Naive B cell (primary cell): ENCODE data around the gene ADORA2B. TPM values are rescaled to one million over a fixed set of nuclear protein-coding genes. Genes with fewer than 3 reads are reported as not detected.
"Not testable (repeated sequence)": the region's sequence is repeated elsewhere in the genome, so short reads cannot be mapped to it uniquely, and the experiment has no call there.

Experiments
- ATAC-seq, 2 donors: fragments of 150-1000 bp; cut with Tn5 transposase; 2 replicates each; pipeline ENCODE4 v1.10.0; 2021; ENCODE audit warnings: low read depth in 2 of 2, mild to moderate bottlenecking in 2 of 2, moderate library complexity in 2 of 2
- DNase-seq: peaks from one replicate; pipeline ENCODE4 v3.0.0; 2022
- H3K27ac Mint-ChIP-seq, 6 donors: one replicate each; pipeline ENCODE4 v1.8.0; 2020 to 2022; ENCODE audit warnings: mild to moderate bottlenecking in 6 of 6, mixed read lengths in 6 of 6, moderate library complexity in 5 of 6, inconsistent platforms in 2 of 6
- H3K27me3 Mint-ChIP-seq, 3 donors: one replicate each; pipeline ENCODE4 v1.8.0; 2021 to 2022; ENCODE audit warnings: mixed read lengths in 3 of 3, mild to moderate bottlenecking in 1 of 3
- H3K36me3 Mint-ChIP-seq, 2 donors: one replicate each; pipeline ENCODE4 v1.8.0; 2020 to 2022; ENCODE audit warnings: mixed read lengths in 2 of 2, inconsistent platforms in 1 of 2, mild to moderate bottlenecking in 1 of 2
- H3K4me1 Mint-ChIP-seq, 3 donors: one replicate each; pipeline ENCODE4 v1.8.0; 2020 to 2022; ENCODE audit warnings: mixed read lengths in 3 of 3, inconsistent platforms in 1 of 3, mild to moderate bottlenecking in 1 of 3, moderate library complexity in 1 of 3
- H3K4me3 Mint-ChIP-seq, 8 donors: one replicate each; pipeline ENCODE4 v1.8.0; 2020 to 2022; ENCODE audit warnings: mild to moderate bottlenecking in 8 of 8, mixed read lengths in 8 of 8, moderate library complexity in 8 of 8, inconsistent platforms in 2 of 8
- H3K9me3 Mint-ChIP-seq, 7 donors: one replicate each; pipeline ENCODE4 v1.8.0; 2020 to 2022; ENCODE audit warnings: mixed read lengths in 7 of 7, mild to moderate bottlenecking in 5 of 7, inconsistent platforms in 2 of 7, moderate library complexity in 1 of 7
- polyA plus RNA-seq, 6 donors: library from polyadenylated mRNA; unstranded; fragments of 300-500 nt; fragmentation: Illumina TruSeq; gene quantifications; one replicate each; pipeline ENCODE4 v1.2.3, GENCODE V29; 2021; ENCODE audit warnings: low read depth in 6 of 6

ADORA2B gene
- polyA plus RNA-seq, 6 donors from 2014 or later: 0.20 to 1.6 (median 0.99) TPM

DNA sequence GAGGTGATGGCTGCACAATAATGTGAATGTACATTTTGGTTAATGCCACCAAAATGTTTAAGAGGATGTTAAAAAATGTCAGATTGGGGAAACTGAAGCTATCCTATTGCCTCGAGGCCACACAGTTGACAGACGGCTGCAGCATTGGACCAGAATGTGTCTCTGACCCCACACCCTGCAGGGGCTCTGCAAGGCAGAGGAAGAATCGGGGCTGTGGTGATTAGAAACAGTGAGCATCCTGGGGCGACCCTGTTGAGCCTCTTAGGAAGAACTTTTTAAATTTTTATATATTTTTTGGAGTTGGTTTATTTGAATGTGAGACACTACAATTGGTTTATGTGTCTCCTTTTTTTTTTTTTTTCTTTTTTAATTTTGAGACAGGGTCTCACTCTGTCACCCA lies 15.0 kb upstream of the ADORA2B start:
- Mint-ChIP-seq H3K4me3 (no peak overlapping the region), H3K36me3 (peaks cover 0 to 8% of the 10 kb centered on the region in 2 donors), H3K27ac (no peak overlapping the region), H3K27me3 (peaks cover 14 to 26% (median 19%) of the 10 kb centered on the region in 3 donors), H3K9me3 (peaks cover 0 to 2% (median 0%) of the 10 kb centered on the region in 7 donors), H3K4me1 (peaks cover 14 to 16% (median 15%) of the 10 kb centered on the region in 3 donors)
- DNase-seq: no peak
- ATAC-seq: no peak

DNA sequence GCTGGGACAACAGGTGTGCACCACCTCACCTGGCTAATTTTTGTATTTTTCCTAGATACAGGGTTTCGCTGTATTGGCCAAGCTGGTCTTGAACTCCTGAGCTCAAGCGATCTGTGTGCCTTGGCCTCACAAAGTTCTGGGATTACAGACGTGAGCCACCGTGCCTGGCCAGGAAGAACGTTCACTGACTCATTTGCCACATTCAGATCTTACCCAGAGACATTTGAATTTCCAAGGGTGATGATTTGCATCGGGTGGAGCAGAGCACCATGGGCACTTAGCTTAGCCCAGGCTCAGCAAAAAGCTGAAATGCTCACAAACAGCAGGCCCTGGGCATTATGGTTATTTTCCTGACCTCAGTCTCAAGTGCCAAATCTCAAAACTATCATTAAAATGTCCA lies 14.5 kb upstream of the ADORA2B start:
- Mint-ChIP-seq H3K9me3 (peaks cover 0 to 2% (median 0%) of the 10 kb centered on the region in 7 donors), H3K27me3 (peaks cover 19 to 30% (median 21%) of the 10 kb centered on the region in 3 donors), H3K4me1 (peaks cover 14 to 16% (median 15%) of the 10 kb centered on the region in 3 donors), H3K36me3 (peaks cover 0 to 8% of the 10 kb centered on the region in 2 donors), H3K27ac (no peak overlapping the region), H3K4me3 (no peak overlapping the region)
- ATAC-seq: no peak
- no peak for DNase-seq

DNA sequence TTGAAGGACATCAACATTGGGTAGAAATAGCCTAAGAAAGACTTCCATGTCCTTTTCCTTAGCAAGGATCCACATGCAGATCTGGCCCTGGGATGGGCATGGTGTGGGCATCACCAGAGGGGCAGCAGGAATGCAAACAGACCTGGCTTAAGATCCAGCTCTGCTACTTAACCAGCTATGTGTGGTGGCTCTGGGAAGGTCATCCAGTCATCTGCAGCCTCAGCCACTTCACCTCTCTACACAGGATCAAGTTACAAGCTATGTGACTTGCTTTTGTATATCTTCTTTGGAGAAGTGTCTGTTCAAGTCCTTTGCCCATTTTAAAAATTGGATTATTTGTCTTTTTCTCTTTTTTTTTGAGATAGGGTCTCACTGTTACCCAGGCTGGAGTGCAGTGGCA lies 13.5 kb upstream of the ADORA2B start:
- peaks cover 15 to 26% (median 21%) of the 10 kb centered on the region in 3 donors for H3K27me3 Mint-ChIP-seq
- ATAC-seq: no peak
- peaks cover 0 to under 1% (median 0%) of the 10 kb centered on the region in 7 donors for H3K9me3 Mint-ChIP-seq
- no peak overlapping the region for H3K27ac Mint-ChIP-seq
- peaks cover 0 to 1% of the 10 kb centered on the region in 2 donors for H3K36me3 Mint-ChIP-seq
- DNase-seq: no peak
- peaks cover 14 to 16% (median 15%) of the 10 kb centered on the region in 3 donors for H3K4me1 Mint-ChIP-seq
- H3K4me3 Mint-ChIP-seq: no peak overlapping the region

DNA sequence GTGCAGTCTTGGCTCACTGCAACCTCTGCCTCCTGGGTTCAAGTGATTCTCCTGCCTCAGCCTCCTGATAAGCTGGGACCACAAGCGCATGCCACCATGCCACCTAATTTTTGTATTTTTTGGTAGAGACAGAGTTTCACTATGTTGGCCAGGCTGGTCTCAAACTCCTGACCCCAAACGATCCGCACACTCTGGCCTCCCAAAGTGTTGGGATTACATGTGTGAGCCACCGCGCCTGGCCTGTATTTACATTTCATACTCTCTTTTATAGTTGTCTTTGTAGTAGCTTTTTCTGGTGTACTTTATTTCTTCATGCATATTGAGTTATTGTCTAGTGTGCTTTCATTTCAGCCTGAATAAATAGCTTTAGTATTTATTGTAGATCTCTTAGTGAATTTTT lies 10.1 kb upstream of the ADORA2B start:
- ATAC-seq: no peak
- no peaks in the 10 kb centered on the region for H3K4me1 Mint-ChIP-seq
- H3K36me3 Mint-ChIP-seq: no peaks in the 10 kb centered on the region
- H3K27ac Mint-ChIP-seq: no peak overlapping the region
- H3K9me3 Mint-ChIP-seq: no peaks in the 10 kb centered on the region
- H3K27me3 Mint-ChIP-seq: peaks cover 5 to 8% (median 6%) of the 10 kb centered on the region in 3 donors
- H3K4me3 Mint-ChIP-seq: no peak overlapping the region
- DNase-seq: no peak

DNA sequence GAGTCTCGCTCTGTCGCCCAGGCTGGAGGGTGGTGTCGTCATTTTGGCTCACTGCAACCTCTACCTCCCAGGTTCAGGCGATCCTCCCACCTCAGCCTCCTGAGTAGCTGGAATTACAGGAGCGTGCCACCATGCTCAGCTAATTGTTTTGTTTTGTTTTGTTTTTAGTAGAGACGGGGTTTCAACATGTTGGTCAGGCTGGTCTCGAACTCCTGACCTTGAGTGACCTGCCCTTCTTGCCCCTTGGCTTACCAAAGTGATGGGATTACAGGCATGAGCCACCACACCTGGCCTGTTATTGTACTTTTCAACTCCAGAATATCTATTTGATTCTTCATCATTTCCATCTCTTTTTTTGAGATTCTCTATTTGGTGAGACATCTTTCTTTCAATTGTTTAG lies 9.0 kb upstream of the ADORA2B start:
- Mint-ChIP-seq H3K36me3 (no peaks in the 10 kb centered on the region), H3K9me3 (peaks cover 0 to 1% (median 0%) of the 10 kb centered on the region in 7 donors), H3K27me3 (peaks cover 4 to 13% (median 6%) of the 10 kb centered on the region in 3 donors), H3K4me3 (no peak overlapping the region), H3K4me1 (no peaks in the 10 kb centered on the region), H3K27ac (no peak overlapping the region)
- DNase-seq (no peak), ATAC-seq (no peak)

DNA sequence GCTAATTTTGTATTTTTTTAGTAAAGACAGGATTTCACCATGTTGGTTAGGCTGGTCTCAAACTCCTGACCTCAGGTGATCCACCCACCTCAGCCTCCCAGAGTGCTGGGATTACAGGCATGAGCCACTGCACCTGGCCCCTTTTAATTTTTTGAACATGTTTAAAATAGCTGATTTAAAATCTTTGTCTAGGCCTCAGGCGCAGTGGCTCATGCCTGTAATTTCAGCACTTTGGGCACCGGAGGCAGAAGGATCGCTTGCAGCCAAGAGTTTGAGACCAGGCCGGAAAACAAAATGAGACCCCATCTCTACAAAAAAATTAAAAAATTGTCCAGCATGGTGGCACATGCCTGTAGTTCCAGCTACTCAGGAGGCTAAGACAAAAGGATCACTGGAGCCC lies 8.4 kb upstream of the ADORA2B start:
- not testable (repeated sequence) for H3K9me3 Mint-ChIP-seq, H3K4me3 Mint-ChIP-seq, H3K4me1 Mint-ChIP-seq, H3K36me3 Mint-ChIP-seq, ATAC-seq, DNase-seq, H3K27ac Mint-ChIP-seq
- H3K27me3 Mint-ChIP-seq: peaks cover 4 to 14% (median 6%) of the 10 kb centered on the region in 3 donors

DNA sequence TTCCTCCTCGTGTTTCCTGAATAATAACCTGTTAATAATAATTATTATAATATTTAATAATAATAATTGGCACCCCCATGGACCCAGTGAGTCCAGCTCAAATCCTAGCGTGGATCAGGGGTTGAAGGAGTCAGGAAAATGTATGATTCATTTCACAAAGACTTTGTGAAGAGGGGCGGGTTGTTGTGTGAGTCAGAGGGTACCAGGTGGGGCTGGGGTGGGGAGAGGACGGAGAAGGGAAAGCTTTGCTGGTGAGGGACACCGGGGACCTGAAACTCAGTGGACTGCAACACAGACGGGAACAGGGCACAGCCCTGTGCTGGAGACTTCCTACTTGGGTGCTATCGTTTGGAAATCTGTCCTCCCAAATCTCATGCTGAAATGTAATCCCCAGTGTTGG lies 3.1 kb upstream of the ADORA2B start:
- H3K27me3 Mint-ChIP-seq: peaks cover 24 to 34% (median 33%) of the 10 kb centered on the region in 3 donors
- H3K4me3 Mint-ChIP-seq: peak overlapping the region in 1 of 8 donors; percentile 19
- H3K4me1 Mint-ChIP-seq: peaks cover 9 to 15% (median 9%) of the 10 kb centered on the region in 3 donors
- DNase-seq: no peak
- H3K27ac Mint-ChIP-seq: no peak overlapping the region
- peaks cover 0 to 1% (median 0%) of the 10 kb centered on the region in 7 donors for H3K9me3 Mint-ChIP-seq
- H3K36me3 Mint-ChIP-seq: peaks cover 0 to 10% of the 10 kb centered on the region in 2 donors
- no peak for ATAC-seq

DNA sequence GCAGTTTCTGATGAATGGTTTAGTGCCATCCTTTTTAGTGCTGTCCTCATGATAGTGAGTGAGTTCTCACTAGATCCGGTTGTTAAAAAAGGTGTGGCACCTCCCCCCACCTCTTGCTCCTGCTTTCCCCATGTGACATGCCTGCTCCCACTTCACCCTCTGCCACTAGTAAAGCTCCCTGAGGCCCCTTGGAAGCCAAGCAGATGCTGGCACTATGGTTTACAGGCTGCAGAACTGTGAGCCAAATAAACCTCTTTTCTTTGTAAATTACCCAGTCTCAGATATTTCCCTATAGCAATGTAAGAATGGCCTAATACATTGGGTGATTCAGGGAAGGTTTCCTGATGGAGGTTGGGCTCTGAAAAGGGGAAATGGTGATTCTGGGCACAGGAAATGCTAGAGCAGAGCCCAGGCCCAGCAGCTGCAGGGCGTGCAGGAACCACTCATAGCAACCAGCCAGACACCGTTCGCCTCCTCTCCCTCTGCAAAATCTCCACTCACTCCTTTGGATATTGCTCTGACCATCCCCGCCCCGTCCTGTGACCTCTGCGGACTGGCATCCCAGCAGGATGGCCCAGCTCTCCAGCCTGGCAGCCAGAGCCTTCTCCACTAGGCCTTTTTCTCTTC lies 2.6 kb upstream of the ADORA2B start:
- DNase-seq (no peak), ATAC-seq (no peak)
- H3K4me3 Mint-ChIP-seq: peak overlapping the region in 1 of 8 donors; percentile 19
- H3K27ac Mint-ChIP-seq: no peak overlapping the region
- peaks cover 0 to 10% of the 10 kb centered on the region in 2 donors for H3K36me3 Mint-ChIP-seq
- H3K9me3 Mint-ChIP-seq: peaks cover 0 to 1% (median 0%) of the 10 kb centered on the region in 7 donors
- H3K4me1 Mint-ChIP-seq: peaks cover 9 to 15% (median 9%) of the 10 kb centered on the region in 3 donors
- H3K27me3 Mint-ChIP-seq: peaks cover 30 to 39% (median 39%) of the 10 kb centered on the region in 3 donors

DNA sequence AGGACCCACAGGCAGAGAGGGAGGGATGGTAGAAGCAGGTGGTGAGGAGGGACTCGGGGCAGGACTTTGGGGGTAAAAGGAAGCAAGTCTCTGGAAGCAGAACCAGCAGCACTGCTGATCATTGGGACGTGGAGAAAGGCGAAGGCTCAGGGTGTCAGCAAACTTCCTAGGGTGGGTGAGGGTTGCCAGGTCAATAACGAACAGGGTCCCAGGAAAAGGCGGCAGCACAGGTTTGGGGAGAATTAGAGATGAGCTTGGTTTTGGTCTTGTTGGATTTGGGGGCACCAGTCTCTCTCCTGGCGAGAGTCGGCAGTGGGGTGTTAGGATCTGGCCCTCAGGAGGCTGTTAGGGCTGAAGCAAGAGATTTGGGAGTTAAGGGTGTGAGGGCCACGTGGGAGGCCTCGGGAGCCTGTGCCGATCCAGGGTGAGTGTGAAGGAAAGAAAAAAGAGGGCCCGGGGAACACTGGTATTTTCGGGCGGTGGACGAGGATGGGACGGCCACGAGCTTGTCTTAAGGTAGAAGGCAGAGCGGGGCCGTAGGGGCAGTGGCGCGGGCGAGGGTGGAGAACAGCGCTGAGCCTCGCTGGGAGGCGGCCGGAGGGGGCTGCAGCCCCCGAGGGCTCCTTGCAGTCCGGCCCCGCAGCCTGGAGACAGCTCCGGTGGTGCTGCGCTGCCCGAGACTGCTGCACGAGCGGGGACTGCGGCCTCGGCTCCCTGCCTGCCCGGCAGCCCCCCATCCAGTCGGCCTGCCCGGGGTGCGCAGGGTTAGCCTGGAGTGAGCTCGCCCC lies 765 bp upstream of the ADORA2B start:
- ATAC-seq (peak; percentile 27 to 28), DNase-seq (no peak)
- peaks cover 9 to 15% (median 9%) of the 10 kb centered on the region in 3 donors for H3K4me1 Mint-ChIP-seq
- H3K36me3 Mint-ChIP-seq: peaks cover 0 to 10% of the 10 kb centered on the region in 2 donors
- peaks cover 32 to 42% (median 40%) of the 10 kb centered on the region in 3 donors for H3K27me3 Mint-ChIP-seq
- H3K4me3 Mint-ChIP-seq: peak overlapping the region; percentile 56 to 92 (median 87)
- H3K27ac Mint-ChIP-seq: peak overlapping the region in 1 of 6 donors; percentile 69
- H3K9me3 Mint-ChIP-seq: peaks cover 0 to 1% (median 0%) of the 10 kb centered on the region in 7 donors

DNA sequence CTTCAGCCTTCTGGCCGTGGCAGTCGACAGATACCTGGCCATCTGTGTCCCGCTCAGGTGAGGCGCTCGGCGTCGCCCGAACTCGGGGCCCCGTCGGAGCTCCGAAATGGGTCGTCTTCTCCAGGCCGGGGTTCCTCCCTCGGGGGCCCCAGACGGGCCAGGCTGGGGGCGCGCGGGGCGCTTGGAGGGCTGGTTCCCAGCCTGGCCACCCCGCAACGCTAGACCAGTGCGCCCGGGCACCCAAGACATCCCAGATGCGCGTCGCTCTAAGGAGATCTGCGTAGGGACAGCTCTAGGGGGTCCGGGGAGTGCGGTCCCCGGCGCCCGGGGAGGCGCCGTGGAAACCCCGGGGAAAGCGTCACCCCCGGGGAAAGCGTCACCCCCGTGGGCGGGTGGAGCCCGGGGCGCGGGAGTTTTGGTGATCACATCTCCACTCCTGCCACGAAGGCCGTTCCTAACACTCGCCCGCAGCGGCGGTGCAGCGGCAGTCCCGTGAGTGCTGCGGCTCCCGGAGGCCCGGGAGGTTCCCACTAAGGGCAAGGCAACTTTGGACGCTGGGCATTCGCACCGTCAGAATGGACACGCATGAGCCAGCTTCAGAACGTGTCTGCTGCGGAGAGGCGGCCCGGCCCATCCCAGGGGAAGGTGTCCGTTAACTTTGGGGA lies 729 bp downstream of the ADORA2B start:
- H3K27me3 Mint-ChIP-seq: peaks cover 32 to 42% (median 36%) of the 10 kb centered on the region in 3 donors
- peak in 1 of 2 donors; percentile 35 for ATAC-seq
- peak overlapping the region in 1 of 6 donors; percentile 44 for H3K27ac Mint-ChIP-seq
- H3K4me1 Mint-ChIP-seq: peaks cover 9 to 15% (median 9%) of the 10 kb centered on the region in 3 donors
- peaks cover 0 to 10% of the 10 kb centered on the region in 2 donors for H3K36me3 Mint-ChIP-seq
- DNase-seq: no peak
- H3K9me3 Mint-ChIP-seq: peaks cover 0 to under 1% (median 0%) of the 10 kb centered on the region in 7 donors
- peak overlapping the region; percentile 21 to 87 (median 76) for H3K4me3 Mint-ChIP-seq

DNA sequence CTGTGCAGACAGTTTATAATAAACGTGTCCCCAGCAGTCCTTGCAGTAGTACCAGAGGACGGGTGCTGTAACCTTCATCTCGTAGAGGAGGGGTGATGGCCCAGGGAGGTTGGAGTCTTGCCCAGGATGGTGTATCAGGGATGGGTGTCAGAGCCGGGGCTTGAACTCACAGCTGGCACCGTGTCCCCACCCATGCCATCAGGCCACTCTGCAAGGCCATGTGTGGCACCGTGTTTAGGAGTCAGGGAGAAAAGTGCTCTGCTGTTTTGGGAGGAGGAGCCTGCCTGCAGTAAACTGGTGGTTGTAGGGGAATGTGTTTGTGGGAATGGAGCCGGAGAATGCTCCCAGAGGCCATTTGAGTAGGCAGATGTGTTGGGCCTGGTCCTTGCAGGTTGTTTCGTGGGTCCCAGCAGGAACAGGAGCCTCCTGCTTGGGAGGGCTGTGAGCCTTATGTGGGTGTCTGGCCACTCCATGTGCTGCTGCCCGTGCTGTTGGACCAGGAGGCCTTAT lies 1.7 kb downstream of the ADORA2B start:
- DNase-seq (no peak), ATAC-seq (no peak)
- H3K36me3 Mint-ChIP-seq: peaks cover 0 to 10% of the 10 kb centered on the region in 2 donors
- no peak overlapping the region for H3K27ac Mint-ChIP-seq
- peaks cover 32 to 42% (median 33%) of the 10 kb centered on the region in 3 donors for H3K27me3 Mint-ChIP-seq
- H3K9me3 Mint-ChIP-seq: no peaks in the 10 kb centered on the region
- peaks cover 9 to 15% (median 9%) of the 10 kb centered on the region in 3 donors for H3K4me1 Mint-ChIP-seq
- H3K4me3 Mint-ChIP-seq: peak overlapping the region in 5 of 8 donors; percentile 3 to 71 (median 39)

DNA sequence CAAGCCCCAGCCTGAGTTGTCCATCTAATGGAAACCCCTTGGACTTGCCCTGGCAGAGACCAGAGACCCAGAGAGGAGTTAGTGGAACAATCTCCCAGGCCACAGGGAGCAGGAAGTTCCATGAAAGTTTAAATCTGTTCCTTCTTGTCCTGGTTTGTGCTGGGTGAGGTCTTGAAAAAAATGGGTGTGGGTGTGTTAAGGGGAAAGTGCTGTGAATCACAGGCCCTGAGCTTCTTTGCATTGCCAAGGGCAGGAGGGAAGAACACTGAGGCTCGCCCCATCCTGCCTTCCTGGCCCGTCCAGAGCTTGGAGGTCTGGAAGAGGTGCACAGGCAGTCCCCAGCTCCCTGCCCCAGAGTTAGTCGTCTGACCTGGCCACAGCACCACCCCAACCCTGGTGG lies 2.3 kb downstream of the ADORA2B start:
- Mint-ChIP-seq H3K36me3 (peaks cover 0 to 10% of the 10 kb centered on the region in 2 donors), H3K27me3 (peaks cover 31 to 39% (median 32%) of the 10 kb centered on the region in 3 donors), H3K27ac (no peak overlapping the region), H3K9me3 (no peaks in the 10 kb centered on the region), H3K4me1 (peaks cover 9 to 15% (median 9%) of the 10 kb centered on the region in 3 donors), H3K4me3 (peak overlapping the region in 3 of 8 donors; percentile 3 to 45 (median 4))
- ATAC-seq: no peak
- DNase-seq: no peak
